WI38 (cell line): Measurements from ENCODE around the gene ANO4.
A peak's percentile ranks its signal among the peaks of the same experiment; 100 is the strongest.

Experiments
- H3K4me3 ChIP-seq: 2 replicates; pipeline ENCODE4 v1.5.1; 2011; ENCODE audit warnings: low read depth, mild to moderate bottlenecking, control low read depth, low read length
- TF ChIP-seq, protein P1 (sequence below): IDR thresholded peaks from 2 replicates; pipeline ENCODE4 v1.5.1; 2012; ENCODE audit warnings: low read depth, mild to moderate bottlenecking, control low read depth, low read length

Gene ANO4

DNA sequence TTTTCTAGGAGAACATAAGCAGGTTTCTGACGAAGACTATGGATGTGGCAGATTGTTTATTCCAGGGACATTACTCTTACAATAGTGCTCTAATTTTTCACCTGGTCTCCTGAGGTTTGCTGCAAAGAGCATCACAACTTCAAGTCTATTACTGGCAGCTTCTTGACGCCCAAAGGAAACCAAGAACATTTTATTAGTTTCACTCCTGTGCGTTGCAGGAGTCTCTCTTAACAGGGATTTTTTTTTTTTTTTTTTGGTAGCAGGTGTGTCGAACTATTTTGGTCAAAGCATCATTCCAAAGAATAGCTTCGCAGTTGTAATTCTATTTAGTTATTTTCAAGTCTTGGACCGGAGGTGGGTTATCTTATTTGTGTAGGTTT, 1.2 kb downstream of the ANO4 start:
- TF ChIP-seq, protein P1, sequence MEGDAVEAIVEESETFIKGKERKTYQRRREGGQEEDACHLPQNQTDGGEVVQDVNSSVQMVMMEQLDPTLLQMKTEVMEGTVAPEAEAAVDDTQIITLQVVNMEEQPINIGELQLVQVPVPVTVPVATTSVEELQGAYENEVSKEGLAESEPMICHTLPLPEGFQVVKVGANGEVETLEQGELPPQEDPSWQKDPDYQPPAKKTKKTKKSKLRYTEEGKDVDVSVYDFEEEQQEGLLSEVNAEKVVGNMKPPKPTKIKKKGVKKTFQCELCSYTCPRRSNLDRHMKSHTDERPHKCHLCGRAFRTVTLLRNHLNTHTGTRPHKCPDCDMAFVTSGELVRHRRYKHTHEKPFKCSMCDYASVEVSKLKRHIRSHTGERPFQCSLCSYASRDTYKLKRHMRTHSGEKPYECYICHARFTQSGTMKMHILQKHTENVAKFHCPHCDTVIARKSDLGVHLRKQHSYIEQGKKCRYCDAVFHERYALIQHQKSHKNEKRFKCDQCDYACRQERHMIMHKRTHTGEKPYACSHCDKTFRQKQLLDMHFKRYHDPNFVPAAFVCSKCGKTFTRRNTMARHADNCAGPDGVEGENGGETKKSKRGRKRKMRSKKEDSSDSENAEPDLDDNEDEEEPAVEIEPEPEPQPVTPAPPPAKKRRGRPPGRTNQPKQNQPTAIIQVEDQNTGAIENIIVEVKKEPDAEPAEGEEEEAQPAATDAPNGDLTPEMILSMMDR = no peak

DNA sequence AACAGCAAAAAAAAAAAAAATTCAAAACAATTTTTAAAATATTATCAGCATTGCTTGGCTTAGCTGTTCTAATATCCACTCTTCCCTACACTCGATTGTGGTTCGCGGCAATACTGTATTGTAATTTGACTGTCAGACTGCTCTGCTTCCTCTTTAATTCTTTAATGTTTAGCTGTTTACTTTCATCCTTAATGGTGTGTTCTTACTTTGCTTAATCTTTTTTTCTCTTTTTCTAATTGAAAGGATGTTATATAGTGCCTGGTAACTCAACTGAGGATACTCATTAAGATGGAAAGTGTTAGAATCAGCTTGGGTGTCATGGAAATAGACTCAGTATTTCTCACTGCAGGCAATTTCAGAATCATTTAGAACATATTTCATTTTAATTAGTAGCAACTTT, 2.0 kb downstream of the ANO4 start:
- TF ChIP-seq, protein P1 = no peak
- peak overlapping the region; percentile 67 for H3K4me3 ChIP-seq

More for the DNA sequence above, 1.2 kb downstream of the ANO4 start:
- peak overlapping the region; percentile 67 for H3K4me3 ChIP-seq

DNA sequence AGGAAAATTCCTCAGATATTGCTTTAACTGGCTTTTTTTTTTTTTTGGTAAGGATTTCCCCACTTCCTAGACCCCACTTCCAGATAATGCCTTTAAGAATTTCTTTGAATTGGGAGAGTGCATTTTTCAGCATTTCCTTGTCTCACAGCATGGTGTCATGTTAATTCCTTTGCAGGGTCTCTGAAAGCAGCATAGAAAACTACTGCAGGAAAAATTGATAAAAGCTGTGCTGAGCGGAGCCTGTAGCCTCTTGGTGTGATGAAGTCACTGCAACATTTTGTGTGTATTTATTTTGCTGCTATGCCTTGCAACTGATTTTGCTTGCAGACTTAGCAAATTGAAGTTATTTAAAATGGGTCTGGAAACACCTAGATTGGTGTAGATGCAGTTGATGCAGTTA, 2.7 kb downstream of the ANO4 start:
- peak overlapping the region; percentile 67 for H3K4me3 ChIP-seq
- TF ChIP-seq, protein P1 = no peak

DNA sequence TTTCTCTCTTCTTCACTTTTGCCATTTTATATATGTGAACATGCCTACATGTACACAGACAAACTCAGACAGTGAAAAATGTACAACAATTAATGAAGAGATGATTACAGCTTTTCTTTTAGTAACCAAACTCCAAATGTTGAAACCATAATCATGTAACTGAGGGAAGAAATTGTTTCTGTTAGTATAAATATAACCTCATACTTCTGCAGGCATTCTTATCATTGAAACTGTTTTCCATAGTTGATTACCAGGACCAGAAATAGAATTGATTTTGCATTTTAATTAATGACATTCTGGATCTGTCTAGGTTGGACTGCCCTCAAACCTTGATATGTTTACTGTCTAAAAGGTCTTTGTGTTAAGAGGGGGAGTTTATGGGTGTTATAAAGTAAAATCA, 3.2 kb downstream of the ANO4 start:
- TF ChIP-seq, protein P1 = no peak
- no peak overlapping the region for H3K4me3 ChIP-seq

- no peak overlapping the region for H3K4me3 ChIP-seq
- TF ChIP-seq, protein P1 = no peak
Observed at GRCh38 chr12:100798286-100799160, 3.9 kb downstream of the ANO4 start.

- no peak overlapping the region for H3K4me3 ChIP-seq
- TF ChIP-seq, protein P1 = no peak
Observed at GRCh38 chr12:100799770-100800169, 5.2 kb downstream of the ANO4 start.

DNA sequence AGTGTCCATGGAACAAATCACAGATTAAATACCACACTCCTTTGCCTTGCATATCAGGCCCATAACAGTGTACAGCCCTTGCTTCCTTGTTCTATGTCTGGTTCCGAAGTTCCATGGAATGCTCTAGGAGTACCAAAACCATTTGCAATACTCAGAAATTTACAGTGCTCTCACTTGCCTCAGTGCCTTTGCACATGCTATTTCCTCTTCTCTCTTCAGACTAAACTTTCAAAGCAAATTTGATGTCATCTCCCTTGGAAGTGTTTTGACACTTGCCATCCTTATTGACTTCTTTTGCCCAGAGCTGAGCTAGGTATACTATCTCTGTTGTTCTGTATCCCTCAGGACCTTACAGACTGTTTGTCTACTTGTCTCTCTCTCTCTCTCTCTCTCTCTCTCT, 6.1 kb downstream of the ANO4 start:
- H3K4me3 ChIP-seq = no peak overlapping the region
- TF ChIP-seq, protein P1 = no peak
